Stimulated activated CD4-positive, alpha-beta T cell treated with anti-CD3 and anti-CD28 coated beads, Interleukin-15, amount 100 ng/mL, for 1 hour (primary cell): ENCODE data around the gene RUNX2.

ENCODE experiments used
- DNase-seq, 2 donors: peaks; one replicate each; pipeline ENCODE4 v3.0.0-alpha.2; 2020; ENCODE audit warnings: low read depth in 1 of 2, low spot score in 1 of 2

The RUNX2 gene

DNA sequence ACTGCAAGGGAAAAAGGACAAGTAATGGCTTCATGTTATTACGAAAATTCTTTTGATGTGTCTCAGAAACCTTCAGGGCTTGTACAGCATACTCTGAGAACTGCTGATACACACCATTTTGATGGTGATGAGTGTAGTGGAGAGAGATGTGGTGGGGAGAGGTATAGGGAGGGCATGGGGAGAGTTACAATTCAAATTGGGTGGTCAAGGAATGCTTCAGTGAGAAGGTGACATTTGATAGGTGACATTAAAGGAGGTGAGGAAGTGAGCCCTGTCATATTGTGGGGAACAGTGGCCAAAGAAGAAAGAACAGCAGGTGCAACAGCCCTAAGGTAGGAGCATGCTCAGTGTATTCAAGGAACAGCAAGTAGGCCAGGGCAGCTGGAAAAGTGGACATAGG, 368.6 kb downstream of the RUNX2 start:
- DNase-seq, result no peak

GRCh38 chr6:45697605-45698004, 369.5 kb downstream of the RUNX2 start:
- DNase-seq, result no peak

DNA sequence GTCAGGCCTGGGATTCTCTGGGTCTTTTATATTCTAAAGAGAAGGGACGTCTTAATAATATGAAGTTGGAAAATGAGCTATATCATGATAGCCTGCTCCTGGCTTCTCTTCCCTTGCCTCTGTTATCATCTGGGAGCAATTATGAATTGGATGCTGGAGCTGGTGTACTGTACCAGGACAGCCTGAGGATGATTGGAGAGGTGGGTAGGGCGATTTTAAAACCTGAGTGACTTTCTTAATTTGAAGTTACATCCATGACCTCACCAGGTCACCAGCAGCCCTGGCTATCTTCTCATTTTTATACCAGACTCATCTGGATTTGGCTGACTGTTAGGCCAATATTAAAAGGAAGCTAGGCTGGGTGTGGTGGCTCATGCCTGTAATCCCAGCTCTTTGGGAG, 369.9 kb downstream of the RUNX2 start:
- DNase-seq, result no peak

DNA sequence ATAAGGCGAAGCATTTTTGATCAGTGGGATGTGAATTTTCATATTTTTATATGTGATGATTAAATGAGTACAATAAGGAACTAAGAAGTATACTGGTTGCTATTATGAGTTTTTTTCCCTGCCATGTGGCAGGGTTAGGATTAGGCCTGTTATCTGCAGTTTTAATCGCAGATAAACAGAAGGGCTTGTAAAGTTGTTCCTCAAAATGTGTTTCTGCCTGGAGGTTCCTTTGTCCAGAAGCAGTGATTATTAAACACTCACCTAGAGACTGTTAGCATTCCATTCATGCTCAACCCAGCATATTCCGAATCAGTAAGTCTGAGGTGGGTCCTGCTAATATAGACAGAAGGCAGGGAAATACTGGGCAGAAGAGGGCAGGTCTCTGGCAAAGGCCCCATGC, 371.5 kb downstream of the RUNX2 start:
- DNase-seq, result no peak

- no peak for DNase-seq
Observed at GRCh38 chr6:45702849-45703739, 375.0 kb downstream of the RUNX2 start.

DNA sequence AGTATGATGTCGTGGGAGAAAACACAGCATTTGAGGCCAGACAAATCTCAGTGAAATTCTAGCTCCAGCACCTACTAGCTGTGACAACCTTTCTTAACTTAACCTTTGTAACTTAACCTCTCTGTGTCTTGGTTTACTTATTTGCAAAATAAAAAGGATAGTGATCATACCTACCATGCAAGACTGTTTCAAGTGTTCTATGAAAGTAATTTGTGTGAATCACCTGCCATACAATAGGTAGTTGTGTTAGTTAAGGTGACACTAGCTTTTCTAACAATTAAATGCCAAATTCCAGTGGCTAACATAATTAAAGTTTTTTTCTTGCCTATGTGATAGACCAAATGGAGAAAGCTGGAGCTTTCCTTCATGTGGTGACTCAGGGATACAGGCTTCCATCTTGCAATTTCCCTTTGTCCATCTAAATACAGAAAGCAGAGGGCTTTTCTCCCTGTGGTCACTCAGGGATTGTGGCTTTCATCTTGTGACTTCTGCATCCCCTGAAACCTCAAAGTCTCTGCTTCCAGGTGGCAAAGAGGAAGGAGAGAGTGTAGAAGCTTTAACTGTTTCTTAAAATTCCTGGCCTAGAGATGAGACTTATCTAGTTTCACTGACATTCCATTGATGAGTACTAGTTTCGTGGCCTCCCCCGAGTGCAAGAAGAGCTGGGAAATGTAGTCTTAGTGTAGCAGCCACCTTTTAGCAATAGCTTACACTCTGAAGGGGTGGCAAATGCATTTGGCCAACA, 376.1 kb downstream of the RUNX2 start:
- DNase-seq, result no peak

- no peak for DNase-seq
Observed at GRCh38 chr6:45705137-45705855, 377.2 kb downstream of the RUNX2 start.

DNA sequence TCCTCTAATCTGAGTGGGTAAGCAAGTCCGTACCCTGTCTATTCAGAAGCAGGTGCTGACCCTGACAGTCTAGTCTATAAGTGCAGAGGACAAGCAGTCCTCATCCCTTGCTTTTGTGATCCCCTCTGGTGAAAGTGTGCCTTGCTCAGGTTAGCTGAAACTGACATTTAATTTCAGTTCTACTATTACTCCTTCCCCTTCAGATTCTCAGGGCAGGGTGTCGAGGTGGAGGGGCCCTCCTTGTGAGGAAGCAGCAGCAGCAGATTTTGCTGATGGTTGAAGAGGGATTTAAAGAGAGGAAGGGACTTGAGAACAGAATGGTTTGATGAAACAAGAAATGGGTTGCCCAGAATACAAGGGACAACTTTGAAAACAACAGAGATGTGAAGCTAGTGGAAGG, 378.2 kb downstream of the RUNX2 start:
- no peak for DNase-seq

- DNase-seq, result no peak
Observed at GRCh38 chr6:45707176-45707575, 379.0 kb downstream of the RUNX2 start.

- DNase-seq, result no peak
Observed at GRCh38 chr6:45709781-45710220, 381.7 kb downstream of the RUNX2 start.

DNA sequence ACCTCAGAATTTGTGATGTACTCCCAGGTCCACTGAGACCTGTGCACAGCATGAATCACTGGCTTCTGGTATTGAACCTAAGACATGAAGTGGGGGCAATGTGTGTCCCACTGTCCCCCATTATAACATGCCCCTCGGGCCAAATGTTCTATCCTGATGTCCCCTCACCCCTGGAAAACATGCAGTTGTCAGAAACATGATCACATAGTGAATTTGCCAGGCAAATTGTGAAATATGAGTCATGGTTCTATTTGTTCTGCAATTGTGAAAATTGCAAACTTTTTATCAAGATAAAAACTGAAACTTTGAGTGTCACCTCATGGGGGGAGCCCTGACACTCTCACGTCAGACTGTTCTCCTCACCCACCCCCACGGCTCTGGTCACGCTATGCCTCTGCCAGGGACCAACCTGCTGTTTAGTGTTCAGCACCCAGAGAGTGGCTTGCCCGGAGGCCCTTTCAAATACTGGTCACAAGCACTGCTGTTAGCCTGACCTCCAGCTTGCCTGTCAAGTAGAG, 382.2 kb downstream of the RUNX2 start:
- peak in 1 of 2 donors; percentile 74 for DNase-seq

GRCh38 chr6:45712076-45712475, 383.9 kb downstream of the RUNX2 start:
- no peak for DNase-seq

DNA sequence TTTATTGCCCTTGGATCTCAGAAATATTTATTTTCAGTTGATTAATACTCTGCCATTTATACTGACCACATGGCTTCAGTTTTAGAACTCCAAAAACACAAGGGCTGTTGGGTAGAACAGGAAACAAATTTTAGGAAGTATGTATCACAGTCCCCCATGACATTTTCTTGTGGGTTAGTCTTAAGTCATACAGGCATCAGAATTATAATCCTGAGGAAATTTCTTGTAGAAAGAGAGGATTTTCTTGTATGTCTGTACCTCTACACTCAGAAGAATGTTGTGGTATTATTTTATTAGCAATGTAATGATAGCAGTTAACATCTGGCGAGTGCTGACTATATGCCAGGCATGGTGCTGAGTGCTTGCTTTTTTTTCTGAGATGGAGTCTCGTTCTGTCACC, 384.7 kb downstream of the RUNX2 start:
- no peak for DNase-seq
